ENCODE results near the gene NAA10. TPM values are rescaled to one million over a fixed set of nuclear protein-coding genes. Genes with fewer than 3 reads are reported as not detected.

The NAA10 gene
- total and polyA plus RNA-seq, 2 of the 13 experiments (the other 11 are each of a cell fraction or from before 2014, with no cell fraction given) = 49.2 to 51.7 TPM

- Histone ChIP-seq H3K27me3 (ENCODE audit: control insufficient read depth in 1 of 2, insufficient read depth in 2 of 2, low read length in 2 of 2) (no peaks in the 10 kb centered on the region), H3K27ac (ENCODE audit: extremely low read length, insufficient read depth, low read length) (no peak overlapping the region), H3K4me3 (replicated peaks in 1 of 3; ENCODE audit: insufficient read depth in 1 of 3, low read depth in 2 of 3, low read length in 3 of 3) (no peak overlapping the region), H4K20me1 (ENCODE audit: insufficient read depth, low read length) (peaks cover 48% of the 10 kb centered on the region), H3K79me2 (ENCODE audit: insufficient read depth, low read length) (peaks cover 65% of the 10 kb centered on the region), H3K9ac (ENCODE audit: insufficient read depth, low read depth, low read length) (no peak overlapping the region), H3K4me1 (ENCODE audit: insufficient read depth, low read length) (peaks cover 36% of the 10 kb centered on the region), H3K4me2 (ENCODE audit: low read depth, low read length) (no peak overlapping the region), H3K9me3 (ENCODE audit: low read length) (no peaks in the 10 kb centered on the region), H2AFZ (ENCODE audit: low read length) (no peak overlapping the region), H3K36me3 (replicated peaks in 1 of 2; ENCODE audit: control insufficient read depth in 1 of 2, insufficient read depth in 2 of 2, low read length in 2 of 2) (peaks cover 10 to 54% of the 10 kb centered on the region in 2 experiments; a peak in 4 of 5 replicates)
- no peak for TF ChIP-seq ZBTB21 (CRISPR knock-in tag; IDR thresholded peaks at IDR 0.05)
- TF ChIP-seq MATR3 (CRISPR knock-in tag; IDR thresholded peaks at IDR 0.05) = no peak
- TF ChIP-seq ZNF280D (CRISPR knock-in tag; IDR thresholded peaks at IDR 0.05) = no peak
- TF ChIP-seq ZBTB3 (CRISPR knock-in tag; IDR thresholded peaks at IDR 0.05; ENCODE audit: borderline replicate concordance, low read depth) = no peak
- TF ChIP-seq ZNF780A (CRISPR knock-in tag; IDR thresholded peaks at IDR 0.05) = no peak
- TF ChIP-seq CHCHD3 (CRISPR knock-in tag; IDR thresholded peaks at IDR 0.05) = no peak
- no peak for TF ChIP-seq SIN3B (IDR thresholded peaks at IDR 0.05; ENCODE audit: low read length)
- no peak for TF ChIP-seq PHF8 (CRISPR knock-in tag; IDR thresholded peaks at IDR 0.05)
- TF ChIP-seq, protein P1, sequence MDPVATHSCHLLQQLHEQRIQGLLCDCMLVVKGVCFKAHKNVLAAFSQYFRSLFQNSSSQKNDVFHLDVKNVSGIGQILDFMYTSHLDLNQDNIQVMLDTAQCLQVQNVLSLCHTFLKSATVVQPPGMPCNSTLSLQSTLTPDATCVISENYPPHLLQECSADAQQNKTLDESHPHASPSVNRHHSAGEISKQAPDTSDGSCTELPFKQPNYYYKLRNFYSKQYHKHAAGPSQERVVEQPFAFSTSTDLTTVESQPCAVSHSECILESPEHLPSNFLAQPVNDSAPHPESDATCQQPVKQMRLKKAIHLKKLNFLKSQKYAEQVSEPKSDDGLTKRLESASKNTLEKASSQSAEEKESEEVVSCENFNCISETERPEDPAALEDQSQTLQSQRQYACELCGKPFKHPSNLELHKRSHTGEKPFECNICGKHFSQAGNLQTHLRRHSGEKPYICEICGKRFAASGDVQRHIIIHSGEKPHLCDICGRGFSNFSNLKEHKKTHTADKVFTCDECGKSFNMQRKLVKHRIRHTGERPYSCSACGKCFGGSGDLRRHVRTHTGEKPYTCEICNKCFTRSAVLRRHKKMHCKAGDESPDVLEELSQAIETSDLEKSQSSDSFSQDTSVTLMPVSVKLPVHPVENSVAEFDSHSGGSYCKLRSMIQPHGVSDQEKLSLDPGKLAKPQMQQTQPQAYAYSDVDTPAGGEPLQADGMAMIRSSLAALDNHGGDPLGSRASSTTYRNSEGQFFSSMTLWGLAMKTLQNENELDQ (CRISPR knock-in tag; IDR thresholded peaks at IDR 0.05; ENCODE audit: borderline replicate concordance) = no peak
- BruUV-seq (replicated peaks) = no TSS peak
- ChIA-PET CTCF (ENCODE audit: low intra/inter-chr PET ratio, low total read pairs) (no interaction called here), POLR2A (no interaction called here)
- intact Hi-C loops (cut with micrococcal nuclease; ENCODE audit: unreplicated experiment) = no loop called here
- in situ Hi-C loops (cut with HindIII; ENCODE audit: extremely low pct_ligation_motif_present, low pct_unique_long_range_greater_than_20kb) = no loop called here
- FAIRE-seq (no peak), ATAC-seq (no peak), DNase-seq (ENCODE audit: low spot score) (no peak)
- WGBS (ENCODE audit: low lambda C conversion rate) = no CpG with 5 or more reads among the region's 5 CpGs
Measured at GRCh38 chrX:153965406-153965805, 30.6 kb upstream of the NAA10 start.
